Heart left ventricle (tissue), 16 donors: ENCODE measurements around the gene WDR82. TPM values are rescaled to one million over a fixed set of nuclear protein-coding genes. Genes with fewer than 3 reads are reported as not detected.

ENCODE experiments used
- ATAC-seq, 4 donors: fragments of 200-7000 bp; cut with Tn5 transposase; one replicate each; pipeline ENCODE4 v1.9.1; 2020 to 2022; ENCODE audit warnings: moderate library complexity in 4 of 4, mild to moderate bottlenecking in 3 of 4, moderate number of reproducible peaks in 1 of 4
- DNase-seq, 5 donors: peaks; one replicate each; pipeline ENCODE4 v3.0.0-alpha.2; 2020
- H3K27ac ChIP-seq, 12 donors: fragments of 200-600 bp; sonication (generic) in 4 of 12; one replicate each; pipeline versions ENCODE4 v1.5.0 to v1.8.0; 2016 to 2022; ENCODE audit warnings: mild to moderate bottlenecking in 2 of 12
- H3K27me3 ChIP-seq, 9 donors: fragments of 200-600 bp; sonication (generic) in 2 of 9; one replicate each; pipeline versions ENCODE4 v1.5.1 to v1.8.0; 2016 to 2022; ENCODE audit warnings: mild to moderate bottlenecking in 3 of 9
- H3K36me3 ChIP-seq, 9 donors: fragments of 200-600 bp; sonication (generic) in 2 of 9; one replicate each; pipeline versions ENCODE4 v1.5.0 to v1.8.0; 2018 to 2022; ENCODE audit warnings: mild to moderate bottlenecking in 2 of 9
- H3K4me1 ChIP-seq, 12 donors: fragments of 200-600 bp; sonication (generic) in 4 of 12; one replicate each; pipeline versions ENCODE4 v1.5.0 to v1.8.0; 2016 to 2022; ENCODE audit warnings: mild to moderate bottlenecking in 3 of 12
- H3K4me3 ChIP-seq, 12 donors: fragments of 200-600 bp; sonication (generic) in 4 of 12; one replicate each; pipeline versions ENCODE4 v1.5.0 to v1.8.0; 2017 to 2022; ENCODE audit warnings: mild to moderate bottlenecking in 9 of 12, moderate library complexity in 4 of 12
- H3K9me3 ChIP-seq, 12 donors: fragments of 200-600 bp; sonication (generic) in 4 of 12; one replicate each; pipeline versions ENCODE4 v1.5.0 to v1.8.0; 2016 to 2022; ENCODE audit warnings: mild to moderate bottlenecking in 1 of 12
- POLR2A ChIP-seq, 2 donors: fragments of 450-650 bp; IDR thresholded peaks; one replicate each; pipeline ENCODE4 v1.6.1; 2017; ENCODE audit warnings: antibody characterized with exemption in 2 of 2, mild to moderate bottlenecking in 2 of 2, moderate library complexity in 2 of 2
- WGBS, 4 donors: extraction: QIAGEN DNeasy Blood & Tissue Kit in 2 of 4; methylation state at CpG; one replicate each; pipeline versions ENCODE4 v1.1.5 to v1.1.7; 2013 to 2018; 5-methylcytosine and 5-hydroxymethylcytosine counted together
- intact Hi-C, 10 donors: fragments of 100-400 bp; cut with DNase I; formaldehyde crosslinking; loops; one replicate each; pipeline versions ENCODE4 v1.11.1 to v1.14.2; 2022
- polyA plus RNA-seq, 2 donors: library from polyadenylated mRNA; stranded (reverse); fragments of 200-250 nt; gene quantifications; one replicate each; pipeline ENCODE4 v1.2.3, GENCODE V29; 2013
- total RNA-seq, 9 donors: library from RNA; depleted of rRNA in 2 of 9; stranded (reverse); fragments of >200 nt in 2 of 9; fragmentation: NEBNext Ultra II Directional in 3 of 9; extraction: Animal tissue kit (Norgen Biotek cat#: 25700) in 3 of 9; gene quantifications; one replicate each; pipeline versions ENCODE4 v1.1.0 to v1.2.4, GENCODE V29; 2016 to 2023
- TF ChIP-seq, protein P1 (sequence below), 12 donors: fragments of 200-600 bp; sonication (generic) in 4 of 12; IDR thresholded peaks; one replicate each; pipeline versions ENCODE4 v1.5.0 to v1.8.0; 2018 to 2022; ENCODE audit warnings: antibody characterized with exemption in 12 of 12, mild to moderate bottlenecking in 5 of 12
- donor health status: ischemic (EF 13 %, LVEDD 7.1; RV severe dilation, severe dysfunction).
- donor health status: healthy with polysubstance abuse.
- donor health status: DM: no; HTN: yes; CAD: no.
- donor health status: DM: no; HTN: no; CAD: no.
- donor health status: ischemic (EF 25% LVEDD 6.9; RV normal size, moderate dysfunction).
- donor health status: ischemic (EF 25% LVEDD 5.7; RV mildly dilated, moderate dysfunction).
- donor health status: healthy.
- donor health status: DM: yes; HTN: yes; CAD: no.
- donor health status: ischemic (EF 35%, LVEDD 5.7; RV mildly dilated, moderate dysfunction).
- donor health status: nonischemic (EF 11% LVEDD 7.7; RV severe dilation, severe dysfunction).
- donor health status: DM: yes; HTN: yes; CAD: no.
- donor health status: PGD.
- donor health status: ischemic (EF 29% LVEDD 5.4; RV normal size, mild dysfunction).
- donor health status: nonischemic (EF 23%, LVEDD 6.1; RV moderate dilation, normal function).

WDR82 gene
- total and polyA plus RNA-seq, 11 donors, result 24.7 to 73.6 (median 61.2) TPM

DNA sequence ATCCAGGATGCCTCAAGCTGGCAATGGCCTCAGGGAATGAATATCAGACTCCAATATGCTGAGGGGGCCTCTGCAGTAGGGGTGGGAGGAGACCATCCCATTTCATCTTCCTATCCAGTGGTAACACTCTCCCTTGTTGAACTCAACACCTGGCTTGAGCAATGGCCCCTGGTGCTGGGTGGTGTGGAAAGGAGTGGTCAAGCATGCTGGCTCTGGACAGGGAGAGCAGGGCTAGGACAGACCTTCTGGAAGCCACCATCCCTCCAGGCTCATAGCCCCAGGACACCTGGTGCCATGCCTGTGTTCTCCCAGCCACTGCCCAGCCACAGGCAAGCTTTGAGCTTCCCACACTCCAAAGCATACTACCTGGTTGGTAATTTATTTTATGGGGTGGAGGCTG lies 47.2 kb upstream of the WDR82 start:
- intact Hi-C loops, result no loop called here
- Histone ChIP-seq H3K9me3 (no peaks in the 10 kb centered on the region), H3K4me1 (peaks cover 0 to 19% (median 0%) of the 10 kb centered on the region in 12 donors), H3K36me3 (no peaks in the 10 kb centered on the region), H3K27me3 (no peaks in the 10 kb centered on the region), H3K27ac (no peak overlapping the region), H3K4me3 (no peak overlapping the region)
- DNase-seq, result peak in 1 of 5 donors; percentile 21
- no peak for ATAC-seq
- TF ChIP-seq, protein P1, sequence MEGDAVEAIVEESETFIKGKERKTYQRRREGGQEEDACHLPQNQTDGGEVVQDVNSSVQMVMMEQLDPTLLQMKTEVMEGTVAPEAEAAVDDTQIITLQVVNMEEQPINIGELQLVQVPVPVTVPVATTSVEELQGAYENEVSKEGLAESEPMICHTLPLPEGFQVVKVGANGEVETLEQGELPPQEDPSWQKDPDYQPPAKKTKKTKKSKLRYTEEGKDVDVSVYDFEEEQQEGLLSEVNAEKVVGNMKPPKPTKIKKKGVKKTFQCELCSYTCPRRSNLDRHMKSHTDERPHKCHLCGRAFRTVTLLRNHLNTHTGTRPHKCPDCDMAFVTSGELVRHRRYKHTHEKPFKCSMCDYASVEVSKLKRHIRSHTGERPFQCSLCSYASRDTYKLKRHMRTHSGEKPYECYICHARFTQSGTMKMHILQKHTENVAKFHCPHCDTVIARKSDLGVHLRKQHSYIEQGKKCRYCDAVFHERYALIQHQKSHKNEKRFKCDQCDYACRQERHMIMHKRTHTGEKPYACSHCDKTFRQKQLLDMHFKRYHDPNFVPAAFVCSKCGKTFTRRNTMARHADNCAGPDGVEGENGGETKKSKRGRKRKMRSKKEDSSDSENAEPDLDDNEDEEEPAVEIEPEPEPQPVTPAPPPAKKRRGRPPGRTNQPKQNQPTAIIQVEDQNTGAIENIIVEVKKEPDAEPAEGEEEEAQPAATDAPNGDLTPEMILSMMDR (IDR thresholded peaks at IDR 0.05), result no peak
- TF ChIP-seq POLR2A (IDR thresholded peaks at IDR 0.05), result no peak

DNA sequence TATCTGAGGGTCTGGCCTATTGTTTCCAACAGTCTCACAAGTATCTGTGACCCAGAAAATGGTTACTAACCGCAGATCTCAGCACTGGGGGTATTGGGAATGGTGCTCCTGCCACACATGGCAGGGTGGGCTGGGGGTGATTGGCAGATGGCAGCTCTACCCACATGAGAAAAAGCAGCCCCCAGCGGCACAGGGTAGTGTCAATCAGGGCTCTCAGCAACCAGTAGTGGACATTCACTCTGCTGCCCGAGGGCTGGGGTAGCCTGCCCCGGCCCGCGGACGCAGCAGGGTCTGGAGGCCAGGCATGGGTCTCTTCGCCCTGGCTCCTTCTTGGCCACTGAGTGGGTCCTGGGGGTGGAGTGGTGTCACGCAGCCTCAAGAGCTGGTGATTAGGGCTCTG lies 46.2 kb upstream of the WDR82 start:
- Histone ChIP-seq H3K9me3 (no peaks in the 10 kb centered on the region), H3K4me1 (peaks cover 0 to 9% (median 0%) of the 10 kb centered on the region in 12 donors), H3K36me3 (no peaks in the 10 kb centered on the region), H3K4me3 (no peak overlapping the region), H3K27ac (no peak overlapping the region), H3K27me3 (no peaks in the 10 kb centered on the region)
- DNase-seq, result peak in 1 of 5 donors; percentile 10
- intact Hi-C loops, result no loop called here
- no peak for ATAC-seq
- WGBS, 4 donors, result 95 to 96% (median 95%) methylated on average over 8 to 9 of the region's 9 CpGs
- TF ChIP-seq, protein P1 (IDR thresholded peaks at IDR 0.05), result no peak
- no peak for TF ChIP-seq POLR2A (IDR thresholded peaks at IDR 0.05)

DNA sequence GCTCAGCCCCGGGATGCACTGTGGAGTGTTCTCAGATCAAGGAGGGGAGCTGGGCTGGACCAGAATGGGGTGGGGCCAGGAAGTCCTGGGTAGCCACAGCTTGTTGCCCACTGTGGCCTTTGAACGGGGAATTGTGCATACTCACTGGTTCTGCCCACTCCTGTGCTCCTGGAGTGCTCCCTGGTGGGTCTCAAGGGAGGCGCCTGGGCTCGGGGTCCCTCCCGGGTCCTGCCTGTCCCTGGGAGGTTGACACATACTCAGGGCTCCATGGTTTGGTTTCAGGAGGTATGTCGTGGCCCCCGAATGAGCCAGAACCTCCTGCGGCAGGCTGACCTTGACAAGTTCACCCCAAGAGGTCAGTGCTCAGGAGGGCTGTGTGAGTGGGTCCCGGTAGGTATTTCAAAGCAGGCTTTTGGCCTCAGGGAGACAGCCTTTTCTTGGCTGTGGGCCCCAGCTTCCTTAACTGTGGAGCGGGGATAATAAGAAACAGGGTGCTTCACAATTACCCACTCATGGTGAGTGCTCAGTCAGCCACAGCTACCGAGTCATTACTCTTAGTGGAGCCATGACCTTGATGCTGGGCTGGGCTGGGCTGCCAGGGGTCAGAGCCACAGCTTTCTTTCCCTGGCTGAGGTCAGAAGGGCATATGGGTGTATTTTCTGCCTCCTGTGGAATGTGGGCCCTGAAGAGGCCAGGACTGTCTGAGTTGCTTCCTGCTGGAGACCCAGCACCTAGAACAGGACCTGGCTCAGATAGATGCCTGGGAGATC lies 45.3 kb upstream of the WDR82 start:
- Histone ChIP-seq H3K27me3 (no peaks in the 10 kb centered on the region), H3K9me3 (no peaks in the 10 kb centered on the region), H3K4me3 (no peak overlapping the region), H3K36me3 (no peaks in the 10 kb centered on the region), H3K4me1 (peaks cover 0 to 12% (median 2%) of the 10 kb centered on the region in 12 donors), H3K27ac (no peak overlapping the region)
- peak in 2 of 4 donors; percentile 27 to 38 for ATAC-seq
- intact Hi-C loops, result no loop called here
- TF ChIP-seq, protein P1 (IDR thresholded peaks at IDR 0.05), result no peak
- TF ChIP-seq POLR2A (IDR thresholded peaks at IDR 0.05), result no peak
- WGBS, 4 donors, result 75 to 92% (median 87%) methylated on average over 7 to 11 of the region's 11 CpGs
- peak in 2 of 5 donors; percentile 19 to 44 for DNase-seq

DNA sequence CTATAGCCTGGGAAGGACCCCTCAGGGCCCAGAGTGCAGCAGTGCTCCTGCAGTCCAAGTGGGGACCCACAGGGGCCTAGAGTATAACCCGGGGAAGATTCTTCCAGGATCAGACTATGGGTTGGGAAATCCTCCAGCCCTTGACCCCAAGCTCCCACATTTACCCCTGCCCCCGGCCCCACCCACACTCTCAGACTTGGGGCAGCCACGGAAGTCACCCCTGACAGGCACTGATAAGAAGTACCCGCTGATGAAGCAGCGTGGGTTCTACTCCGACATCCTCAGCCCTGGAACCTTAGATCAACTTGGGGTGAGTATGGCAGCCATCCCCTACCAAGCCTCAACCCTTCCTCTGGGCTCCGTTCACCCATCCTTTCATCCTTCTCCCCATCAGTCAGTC lies 44.0 kb upstream of the WDR82 start:
- H3K9me3 ChIP-seq, result no peaks in the 10 kb centered on the region
- no peaks in the 10 kb centered on the region for H3K36me3 ChIP-seq
- DNase-seq (peak in 1 of 5 donors; percentile 22), ATAC-seq (no peak)
- H3K4me3 ChIP-seq, result no peak overlapping the region
- intact Hi-C loops, result no loop called here
- no peak overlapping the region for H3K27ac ChIP-seq
- WGBS, 4 donors, result 86 to 94% (median 91%) methylated on average over 7 of the region's 7 CpGs
- H3K27me3 ChIP-seq, result no peaks in the 10 kb centered on the region
- peaks cover 0 to 25% (median 13%) of the 10 kb centered on the region in 12 donors for H3K4me1 ChIP-seq
- TF ChIP-seq, protein P1 (IDR thresholded peaks at IDR 0.05), result no peak
- no peak for TF ChIP-seq POLR2A (IDR thresholded peaks at IDR 0.05)
